Right hindlimb (tissue), 1 donor: ENCODE measurements around the gene OSGIN1.
A peak's percentile ranks its signal among the peaks of the same experiment; 100 is the strongest.
"Not testable (repeated sequence)": the region's sequence is repeated elsewhere in the genome, so short reads cannot be mapped to it uniquely, and the experiment has no call there.

ENCODE experiments used
- DNase-seq: peaks from one replicate; pipeline ENCODE4 v3.0.0-alpha.2; 2018

OSGIN1 gene

DNA sequence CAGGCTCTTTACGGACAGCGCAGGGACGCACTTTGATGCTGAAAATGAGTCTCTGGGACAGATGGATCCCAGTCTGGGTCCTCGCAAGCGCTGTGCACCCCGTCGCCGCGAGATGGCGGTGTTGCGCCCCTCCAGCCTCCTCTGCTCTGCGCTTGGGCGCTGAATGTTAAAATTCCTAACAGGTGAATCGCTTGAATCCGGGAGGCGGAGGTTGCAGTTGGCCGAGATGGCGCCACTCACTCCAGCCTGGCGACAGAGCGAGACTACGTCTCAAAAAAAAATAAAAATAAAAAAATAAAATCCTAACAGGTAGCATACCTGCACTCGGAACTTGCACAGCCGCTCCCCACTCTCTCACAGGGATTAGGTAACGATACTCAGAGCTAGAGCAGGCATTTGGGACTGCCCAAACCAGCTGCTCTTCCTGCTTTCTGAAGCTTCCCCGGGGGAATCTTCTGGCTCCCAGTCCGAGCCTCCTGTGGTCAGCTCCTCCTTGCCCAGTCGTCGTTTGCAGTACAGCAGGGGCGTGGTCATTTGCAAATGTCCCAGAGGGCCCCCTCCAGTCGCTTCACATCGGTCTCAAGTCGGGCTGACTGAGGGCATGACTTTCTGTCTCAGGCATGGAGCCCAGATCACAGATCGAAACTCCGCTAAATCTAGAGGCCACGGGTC, 26.2 kb upstream of the OSGIN1 start:
- DNase-seq, result peak; percentile 74

DNA sequence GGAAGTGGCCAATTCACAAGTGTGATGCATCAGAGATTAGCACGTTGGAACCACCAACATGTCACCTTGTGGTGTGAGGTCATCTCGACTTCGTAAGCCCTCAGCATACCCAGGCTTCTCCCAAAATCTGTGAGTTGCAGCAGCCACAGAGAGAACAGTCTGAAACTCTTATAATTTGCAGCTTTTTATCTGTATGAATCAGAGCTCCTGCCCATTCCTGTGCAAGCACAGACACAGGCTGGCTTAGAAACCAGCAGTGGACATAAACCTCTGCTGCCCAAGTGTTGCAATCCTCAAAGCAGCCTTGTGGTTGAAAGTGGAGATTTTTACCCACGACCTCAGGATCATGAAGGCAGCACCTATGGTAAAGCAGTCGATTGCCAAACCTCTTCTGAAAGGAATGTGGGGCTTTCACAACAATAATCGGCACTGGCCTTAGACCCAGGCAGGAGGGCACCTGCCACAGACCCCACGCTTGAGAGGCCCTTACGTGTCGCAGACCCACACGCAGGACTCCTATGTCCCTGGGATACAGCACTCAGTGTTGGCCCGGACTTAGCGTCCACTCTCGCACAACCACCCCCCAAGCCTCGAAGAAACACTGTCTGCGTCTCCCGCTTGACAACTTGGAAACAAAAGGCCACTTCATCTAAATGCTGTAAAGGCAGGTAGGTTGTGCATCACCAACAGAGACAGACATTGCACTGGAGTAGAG, 24.5 kb upstream of the OSGIN1 start:
- DNase-seq, result no peak

DNA sequence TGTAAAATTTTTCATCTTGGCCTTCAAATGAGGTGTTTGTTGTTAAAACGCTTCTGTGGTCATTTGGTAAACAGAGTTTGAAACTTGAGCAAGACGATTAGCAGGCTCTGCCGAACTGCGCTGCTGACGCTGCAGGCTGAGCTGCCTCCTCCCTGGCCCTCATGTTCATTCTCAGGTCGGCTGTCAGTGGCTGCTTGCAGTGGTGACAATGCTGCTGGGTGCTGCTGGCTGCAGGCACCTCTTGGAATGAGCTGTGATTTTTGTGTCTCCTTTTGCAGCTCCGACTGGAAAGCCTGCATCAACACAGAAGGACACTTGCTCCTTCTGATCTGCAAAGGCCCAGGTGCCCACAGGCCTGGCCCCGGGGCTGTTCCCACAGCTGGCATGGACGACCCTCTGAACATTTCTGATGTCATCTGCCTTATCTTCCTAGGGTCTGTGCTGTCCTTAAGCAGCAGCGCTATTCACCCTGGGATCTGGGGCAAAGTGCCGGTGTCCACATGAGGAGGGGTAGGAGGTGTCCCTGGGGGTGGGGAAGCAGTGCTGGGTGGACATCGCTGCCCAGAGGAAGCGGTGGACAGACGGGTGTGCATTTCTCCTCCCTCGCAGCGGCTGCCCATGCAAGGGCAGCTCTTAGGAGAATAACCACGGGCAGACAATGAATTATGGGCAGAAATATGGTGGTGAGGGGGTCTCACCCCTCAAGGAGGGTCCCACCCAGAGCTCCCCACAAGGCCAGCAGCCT, 23.1 kb upstream of the OSGIN1 start:
- no peak for DNase-seq

DNA sequence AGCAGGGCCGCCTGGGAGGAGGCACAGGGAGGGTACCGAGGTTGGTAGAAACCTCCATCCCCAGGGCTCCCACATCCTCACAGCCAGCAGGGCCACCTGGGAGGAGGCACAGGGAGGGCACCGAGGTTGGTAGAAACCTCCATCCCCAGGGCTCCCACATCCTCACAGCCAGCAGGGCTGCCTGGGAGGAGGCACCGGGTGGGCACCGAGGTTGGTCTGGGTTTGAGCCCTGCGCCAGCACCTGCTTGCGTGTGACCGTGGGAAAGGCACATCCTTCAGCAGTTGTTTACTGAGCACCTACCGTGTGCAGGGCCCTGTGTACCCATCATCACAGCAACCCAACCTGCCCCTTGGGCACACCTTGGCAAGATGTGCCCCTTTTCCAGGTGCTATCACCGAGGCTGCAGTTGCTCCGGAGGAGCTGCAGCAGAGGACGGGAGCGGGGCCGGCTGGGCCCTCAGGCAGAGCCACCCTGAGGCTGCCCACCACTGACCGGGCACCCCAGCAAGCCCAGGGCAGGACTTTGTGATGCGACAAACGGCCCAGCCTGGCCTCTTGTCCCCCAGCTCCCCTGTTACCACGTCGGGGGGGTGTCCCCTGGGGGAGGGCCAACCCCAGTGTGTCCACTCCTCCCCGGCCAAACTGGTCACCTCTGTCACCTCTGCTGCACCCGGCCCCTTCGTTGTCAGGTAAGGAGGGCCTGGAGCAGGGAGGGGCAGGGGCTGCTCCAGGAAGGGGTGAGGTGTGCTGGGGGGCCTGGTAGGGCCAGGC, 22.1 kb upstream of the OSGIN1 start:
- no peak for DNase-seq

DNA sequence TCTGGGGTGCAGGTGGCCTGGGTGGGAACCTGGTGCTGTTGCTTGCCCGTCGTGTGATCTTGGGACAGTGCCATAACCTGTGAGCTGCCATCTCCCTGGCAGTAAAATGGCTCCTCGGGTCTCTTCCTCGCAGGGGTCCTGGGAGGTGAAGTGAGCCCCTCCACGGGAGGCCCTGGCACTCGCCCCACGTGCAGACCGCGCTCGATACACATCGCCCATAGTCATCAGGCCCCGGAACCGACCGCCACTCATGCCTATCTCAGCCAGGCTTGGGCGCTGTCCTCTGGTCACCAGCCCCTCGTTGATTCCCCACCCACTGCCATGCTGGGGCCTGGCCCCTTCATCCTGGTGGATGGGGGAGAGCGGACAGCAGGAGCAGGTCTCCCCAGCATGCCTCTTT, 21.5 kb upstream of the OSGIN1 start:
- DNase-seq, result no peak

DNA sequence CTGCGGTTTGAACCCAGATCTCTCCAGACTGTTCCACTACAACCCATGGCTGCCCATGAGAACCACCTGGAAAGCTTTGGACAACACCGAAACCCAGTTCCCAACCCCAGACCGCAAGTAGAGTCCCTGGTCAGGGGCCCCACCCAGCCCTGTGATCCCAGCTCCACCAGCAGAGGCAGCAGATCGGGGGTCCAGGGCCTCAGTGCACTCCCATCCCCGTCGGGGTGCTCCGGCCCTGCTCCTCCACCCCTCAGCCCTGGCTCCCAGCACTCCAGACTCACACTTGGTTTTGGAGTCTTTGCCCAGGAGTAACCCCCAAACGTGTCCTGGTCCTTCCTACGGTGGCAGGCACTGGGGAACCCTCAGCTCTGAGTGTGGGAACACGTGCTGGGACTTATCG, 20.7 kb upstream of the OSGIN1 start:
- no peak for DNase-seq

DNA sequence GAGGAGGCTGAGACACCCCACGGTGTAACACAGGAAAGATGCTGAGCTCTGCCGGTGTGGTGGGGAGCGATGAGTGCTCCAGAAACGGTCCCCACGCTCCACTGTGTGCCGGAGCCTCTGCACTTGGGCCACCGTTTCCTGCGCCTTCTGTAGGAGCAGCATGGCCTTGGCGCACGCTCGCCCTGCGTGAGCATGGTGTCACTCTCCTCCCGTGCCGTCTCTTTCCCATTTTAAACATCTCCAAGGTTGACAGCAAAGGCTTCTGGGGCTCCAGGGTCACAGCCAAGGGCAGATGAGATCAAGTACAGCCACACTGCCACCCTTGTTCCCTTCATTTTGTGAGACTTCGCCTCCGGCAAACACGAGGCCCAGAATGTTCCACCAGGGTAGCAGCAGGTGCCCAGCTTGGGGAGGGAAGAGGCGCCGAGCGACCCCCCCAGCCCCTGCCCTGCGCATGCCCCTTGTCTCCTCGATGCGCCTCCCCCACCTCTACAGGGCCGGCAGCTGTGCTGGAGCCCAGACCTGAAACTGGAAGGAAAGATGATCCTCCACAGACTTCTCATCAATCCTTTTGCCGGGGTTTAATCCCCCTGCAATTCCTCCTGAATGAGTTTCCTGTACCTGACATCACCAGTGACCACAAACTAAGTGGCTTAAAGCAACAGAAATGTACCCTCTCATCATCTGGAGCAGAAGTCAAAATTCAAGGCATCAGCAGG, 19.9 kb upstream of the OSGIN1 start:
- no peak for DNase-seq

DNA sequence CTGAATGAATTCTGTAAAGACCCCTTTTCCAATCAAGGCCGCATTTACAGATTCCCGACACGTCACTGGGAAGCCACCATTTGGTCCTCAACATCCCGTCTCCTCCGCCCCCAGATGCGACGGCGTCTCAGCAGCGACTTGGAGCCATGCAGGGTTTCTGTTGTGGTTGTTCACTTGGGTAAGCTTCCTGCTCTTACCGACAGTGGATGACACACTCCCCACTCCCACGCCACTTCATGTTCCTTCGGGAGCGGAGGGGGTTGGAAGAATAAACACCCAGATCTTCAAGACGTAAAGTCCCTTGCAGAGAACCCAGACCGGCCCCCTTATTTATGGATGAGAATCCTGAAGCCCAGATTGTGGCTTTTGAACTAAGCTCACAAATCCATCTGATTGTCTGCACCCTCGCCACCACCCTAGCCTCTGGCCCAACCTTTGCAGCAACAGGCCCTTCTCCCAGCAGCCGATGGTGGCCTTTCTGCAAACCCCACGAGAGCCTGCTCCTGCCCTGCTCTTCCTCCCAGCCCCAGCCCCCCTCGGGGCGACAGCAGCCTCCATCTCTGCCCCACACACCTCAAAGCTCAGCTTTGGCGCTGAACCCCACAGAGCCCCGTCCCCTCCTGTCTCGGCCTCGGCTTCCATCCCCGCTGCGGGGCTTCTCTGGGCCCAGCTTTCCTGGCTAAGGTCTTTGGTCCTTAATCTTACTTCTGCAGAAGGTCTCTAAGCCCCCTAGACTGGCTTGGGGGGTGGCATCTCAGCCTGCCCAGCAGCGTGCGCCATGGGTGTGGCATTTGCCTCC, 19.0 kb upstream of the OSGIN1 start:
- no peak for DNase-seq

DNA sequence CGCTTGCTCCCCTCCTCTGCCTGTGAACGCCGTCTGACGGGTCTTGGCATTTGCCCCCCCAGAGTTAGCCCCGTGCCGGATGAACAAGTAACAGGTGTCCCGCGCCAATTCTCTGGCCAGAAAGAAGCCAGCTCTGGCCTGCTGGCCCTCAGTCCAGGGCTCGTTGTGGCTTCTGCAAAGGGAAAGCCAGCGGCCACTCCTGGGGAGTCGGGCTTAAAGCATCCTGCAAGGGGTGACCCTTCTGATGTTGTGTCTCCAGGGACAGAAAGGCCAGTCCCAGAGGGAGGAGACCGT, 18.4 kb upstream of the OSGIN1 start:
- DNase-seq, result no peak

DNA sequence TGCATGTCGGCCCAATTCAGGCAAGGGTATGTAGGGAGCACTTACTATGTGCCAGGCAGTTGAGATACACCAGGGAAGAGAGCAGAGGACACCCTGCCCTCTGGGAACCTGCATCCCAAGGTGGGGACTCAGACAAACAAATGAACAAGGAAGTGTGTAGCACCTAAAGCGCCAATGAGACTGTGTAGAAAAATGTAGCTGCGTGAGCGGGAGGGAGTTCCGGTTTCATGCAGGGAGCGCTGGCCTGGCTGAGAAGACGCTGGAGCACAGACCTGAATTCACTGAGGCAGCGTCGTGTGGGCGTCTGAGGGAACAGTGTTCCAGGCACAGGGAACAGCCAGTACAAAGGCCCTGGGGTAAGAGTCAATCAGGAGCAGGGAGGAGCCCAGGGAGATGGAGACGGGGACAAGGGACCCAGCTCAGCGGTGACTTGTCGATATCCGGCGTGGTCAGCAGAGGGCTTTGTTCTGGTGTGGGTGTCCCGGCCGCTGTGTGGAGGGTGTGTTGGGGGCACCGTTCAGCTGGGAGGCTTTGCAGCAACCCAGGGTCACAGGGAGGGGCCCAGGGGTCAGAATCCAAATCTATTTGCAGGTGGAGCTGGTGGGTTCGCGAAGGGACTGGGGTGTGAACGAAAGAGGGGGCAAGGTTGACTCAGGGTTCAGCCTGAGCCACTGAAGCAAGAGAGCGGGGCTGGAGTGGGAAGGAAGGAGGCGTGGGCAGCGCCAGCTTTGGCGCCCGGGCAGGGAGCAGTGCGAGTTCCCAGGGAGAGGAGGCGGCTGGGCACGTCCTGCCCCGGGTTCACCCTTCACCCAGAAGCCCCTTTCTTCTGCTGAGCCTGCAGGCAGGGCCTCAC, 17.8 kb upstream of the OSGIN1 start:
- DNase-seq, result no peak

DNA sequence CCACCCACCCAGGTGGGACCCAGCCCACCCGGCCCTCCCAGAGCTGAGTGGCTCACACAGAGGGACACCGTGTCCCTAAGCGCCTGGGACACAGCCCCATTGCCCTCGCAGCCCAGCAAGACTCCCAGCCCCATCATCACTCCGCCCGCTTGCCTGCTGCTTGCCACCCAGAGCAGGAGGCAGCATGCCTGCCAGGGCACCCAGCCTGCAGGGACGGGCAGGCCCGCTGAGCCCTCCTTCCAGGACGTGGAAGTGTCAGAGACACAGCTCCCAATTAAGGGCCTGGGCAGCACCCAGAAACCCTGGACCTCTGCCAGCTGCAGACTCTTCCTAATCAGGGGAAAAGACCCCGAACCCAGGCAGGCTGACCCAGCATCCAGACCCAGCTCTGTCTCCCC, 17.2 kb upstream of the OSGIN1 start:
- DNase-seq, result no peak

DNA sequence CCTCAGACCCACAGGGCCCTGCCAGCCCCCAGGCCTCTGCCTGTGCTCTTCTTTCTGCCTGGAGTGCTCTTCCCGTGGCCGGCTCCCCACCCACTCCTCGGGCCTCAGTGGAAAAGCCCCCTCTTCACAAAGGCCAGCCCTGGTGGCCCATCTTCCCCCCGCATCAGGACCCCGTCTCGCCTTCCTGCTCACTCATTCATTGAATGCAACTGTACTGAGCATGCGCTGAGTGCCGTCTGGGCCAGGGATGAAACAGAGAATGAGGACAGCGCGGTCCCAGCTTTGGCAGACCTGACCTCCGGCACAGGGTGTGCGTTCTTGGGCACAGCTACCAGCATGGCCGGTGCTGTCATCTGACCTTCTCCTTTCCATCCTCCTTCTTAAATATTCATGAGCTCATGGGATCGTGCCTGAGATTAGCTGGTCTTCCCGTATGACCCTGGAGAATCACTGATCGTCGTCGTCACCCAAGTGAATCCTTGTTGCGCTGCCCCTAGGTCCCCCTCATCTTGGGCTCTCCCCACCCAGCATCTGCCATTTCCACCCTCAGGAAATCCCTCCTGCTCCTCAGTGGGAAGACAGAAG, 16.4 kb upstream of the OSGIN1 start:
- no peak for DNase-seq

DNA sequence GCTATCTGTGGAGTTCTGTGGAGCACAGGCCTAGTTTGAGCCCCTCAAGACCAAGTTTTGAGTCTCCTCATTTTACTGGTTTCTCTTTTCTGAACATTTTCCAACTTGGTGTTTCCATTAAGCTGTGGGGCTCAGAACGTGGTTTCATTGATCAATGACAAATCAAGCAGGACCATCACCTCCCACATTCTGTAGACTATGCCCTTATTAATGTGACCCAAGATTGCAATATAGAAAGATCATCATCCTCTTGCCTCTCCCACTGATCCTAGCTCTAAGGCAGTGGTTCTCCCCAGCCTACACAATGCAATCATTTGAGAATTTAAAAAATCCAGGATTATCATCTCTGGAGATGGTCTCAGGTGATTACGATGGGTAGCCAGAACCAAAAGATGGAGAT, 15.8 kb upstream of the OSGIN1 start:
- DNase-seq, result no peak

DNA sequence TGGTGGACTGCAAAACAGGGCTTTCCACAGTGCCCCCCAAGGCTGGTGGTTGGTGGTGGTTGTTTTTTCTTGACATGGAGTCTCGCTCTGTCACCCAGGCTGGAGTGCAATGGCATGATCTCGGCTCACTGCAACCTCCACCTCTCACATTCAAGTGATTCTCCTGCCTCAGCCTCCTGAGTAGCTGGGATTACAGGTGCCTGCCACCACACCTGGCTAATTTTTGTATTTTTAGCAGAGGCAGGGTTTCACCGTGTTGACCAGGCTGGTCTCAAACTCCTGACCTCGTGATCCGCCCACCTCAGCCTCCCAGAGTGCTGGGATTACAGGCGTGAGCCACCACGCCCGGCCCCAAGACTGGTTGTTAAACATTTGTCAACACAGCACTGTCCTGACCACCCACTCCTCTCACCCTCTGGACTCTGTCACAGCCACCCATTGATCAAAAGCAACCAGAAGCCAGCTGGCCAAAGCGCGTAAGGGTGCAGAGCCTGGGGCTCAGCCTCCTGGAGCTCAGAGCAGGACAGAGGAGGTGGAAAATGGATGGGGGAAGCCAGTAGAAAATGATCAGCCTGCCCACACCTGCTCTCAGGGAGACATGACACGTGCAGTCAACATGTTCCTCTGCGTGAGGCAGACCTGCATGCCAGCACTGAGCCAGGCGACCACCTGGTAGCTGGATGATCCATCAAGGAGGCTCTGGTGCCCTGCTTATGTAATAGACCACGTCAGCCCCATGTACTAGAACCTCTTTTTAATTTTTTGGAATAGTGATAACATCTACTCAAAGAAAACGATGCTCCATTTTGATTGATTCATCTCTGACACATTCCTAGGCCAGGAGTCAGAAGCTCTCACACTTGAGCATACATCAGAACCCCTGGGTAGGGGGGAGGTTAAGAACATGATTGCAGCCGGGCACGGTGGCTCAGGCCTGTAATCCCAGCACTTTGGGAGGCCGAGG, 14.8 kb upstream of the OSGIN1 start:
- DNase-seq, result no peak

DNA sequence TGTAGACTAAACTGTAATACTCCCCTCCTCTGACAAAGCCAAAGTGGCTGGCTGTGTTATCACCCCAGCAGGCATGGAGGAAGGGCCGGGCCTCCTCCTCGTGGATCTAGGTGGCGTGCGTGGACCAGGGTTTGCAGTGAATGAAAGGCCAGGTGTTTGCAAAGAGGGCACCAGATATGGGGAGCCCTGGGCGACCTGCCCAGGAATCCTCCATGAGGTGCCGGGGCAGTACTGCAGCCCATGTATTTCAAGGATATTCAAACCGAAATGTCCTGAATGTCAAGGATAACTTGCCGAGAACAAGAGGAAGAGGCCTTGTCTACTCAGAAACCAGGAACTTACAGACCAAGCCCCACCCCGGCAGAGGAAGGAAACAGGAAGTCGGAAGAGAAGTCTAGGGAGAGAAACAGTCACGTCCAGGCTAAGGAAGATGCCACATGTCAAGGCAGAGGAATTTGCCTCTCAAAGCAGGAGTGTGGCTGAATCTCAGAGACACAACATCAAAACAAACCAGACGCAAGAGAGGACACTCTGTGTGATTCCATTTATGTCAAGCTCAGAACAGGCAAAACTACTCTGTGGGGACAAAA, 13.7 kb upstream of the OSGIN1 start:
- DNase-seq, result no peak

DNA sequence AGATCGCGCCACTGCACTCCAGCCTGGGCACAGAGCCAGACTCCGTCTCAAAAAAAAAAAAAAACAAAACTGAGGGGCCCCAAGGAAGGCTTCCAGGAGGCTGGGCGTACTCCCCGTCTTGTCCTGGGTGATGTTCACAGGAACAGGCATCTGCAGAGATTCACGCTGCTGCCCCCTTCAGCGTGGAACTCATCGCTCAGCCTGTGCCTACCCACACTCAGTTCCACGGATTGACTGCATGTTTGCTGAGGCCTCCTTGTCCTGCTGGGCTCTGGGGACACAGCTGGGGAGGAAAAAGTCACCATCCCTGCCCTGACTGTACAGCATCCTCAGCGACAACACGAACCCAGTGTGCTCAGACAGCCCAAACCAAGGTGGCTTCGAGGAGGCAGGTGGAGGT, 12.9 kb upstream of the OSGIN1 start:
- DNase-seq, result no peak

DNA sequence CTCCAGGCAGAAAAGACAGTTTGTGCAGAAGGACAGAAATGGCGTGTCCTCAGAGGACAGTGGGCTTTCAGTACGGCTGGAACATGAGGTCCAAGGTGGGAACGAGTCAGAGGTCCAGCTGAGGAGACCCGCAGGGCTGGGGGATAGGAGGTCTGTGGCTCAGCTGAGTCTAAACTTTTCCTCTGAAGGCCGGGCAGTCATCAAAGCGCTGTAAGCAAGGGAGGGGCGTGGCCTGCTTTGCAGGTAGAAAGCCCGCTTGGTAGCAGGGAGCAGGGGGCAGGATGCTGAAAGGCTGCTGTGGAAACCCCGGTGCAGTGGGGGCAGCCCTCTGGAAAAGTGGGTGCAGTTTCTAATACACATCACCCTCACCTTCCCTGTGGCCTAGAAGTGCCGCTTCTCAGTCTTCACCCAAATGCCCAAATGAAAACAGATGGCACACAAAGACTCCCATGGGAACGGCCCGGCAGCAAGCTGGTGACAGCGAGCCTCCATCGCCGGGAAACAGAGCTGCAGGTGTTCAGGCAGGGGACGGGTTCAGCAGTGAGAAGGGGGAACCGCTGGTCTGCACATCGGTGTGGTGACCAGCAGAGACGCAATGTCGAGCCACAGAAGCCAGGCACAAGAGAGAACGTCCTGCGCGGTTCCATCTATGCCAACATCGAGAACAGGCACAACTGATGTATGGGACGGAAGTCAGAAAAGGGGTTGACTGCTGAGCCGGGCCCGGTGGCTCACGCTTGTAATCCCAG, 12.2 kb upstream of the OSGIN1 start:
- no peak for DNase-seq

DNA sequence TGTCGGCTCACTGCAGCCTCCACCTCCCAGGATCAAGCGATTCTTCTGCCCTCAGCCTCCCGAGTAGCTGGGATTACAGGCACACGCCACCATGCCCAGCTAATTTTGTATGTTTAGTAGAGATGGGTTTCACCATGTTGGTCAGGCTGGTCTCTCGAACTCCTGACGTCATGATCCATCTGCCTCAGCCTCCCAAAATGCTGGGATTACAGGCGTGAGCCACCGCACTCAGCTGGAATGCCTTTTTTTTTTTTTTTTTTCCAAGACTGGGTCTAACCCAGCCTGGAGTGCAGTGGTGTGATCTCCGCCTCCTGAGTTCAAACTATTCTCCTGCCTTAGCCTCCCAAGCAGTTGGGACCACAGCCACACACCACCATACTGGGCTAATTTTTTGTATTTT, 11.5 kb upstream of the OSGIN1 start:
- not testable (repeated sequence) for DNase-seq
